Thoracic aorta (tissue), 2 donors: ENCODE data around the gene ASCC2. TPM values are rescaled to one million over a fixed set of nuclear protein-coding genes. Genes with fewer than 3 reads are reported as not detected.
"Not testable (repeated sequence)": the region's sequence is repeated elsewhere in the genome, so short reads cannot be mapped to it uniquely, and the experiment has no call there.

Source experiments
- ATAC-seq: fragments of 150-250 bp; one replicate; pipeline ENCODE4 v1.8.0; 2017; ENCODE audit warnings: low read depth; ENCODE audit not compliant: insufficient number of reproducible peaks, low FRiP score
- DNase-seq: peaks from one replicate; pipeline ENCODE4 v3.0.0-alpha.2; 2020; ENCODE audit warnings: low spot score
- H3K27ac ChIP-seq, 2 donors: fragments of 200-600 bp; sonication (generic); 1 replicate in 1 of 2; 2 replicates in 1 of 2; pipeline ENCODE4 v1.5.1; 2016; ENCODE audit warnings: mild to moderate bottlenecking in 2 of 2, moderate library complexity in 2 of 2
- H3K27me3 ChIP-seq: fragments of 200-600 bp; sonication (generic); replicated peaks from 2 replicates; pipeline ENCODE4 v1.6.0; 2016; ENCODE audit warnings: mild to moderate bottlenecking; ENCODE audit not compliant: insufficient read depth
- H3K36me3 ChIP-seq: fragments of 200-600 bp; sonication (generic); one replicate; pipeline ENCODE4 v1.5.1; 2016
- H3K4me1 ChIP-seq, 2 donors: fragments of 200-600 bp; sonication (generic); 1 replicate in 1 of 2; 2 replicates in 1 of 2; pipeline versions ENCODE4 v1.5.1 to v1.6.0; 2016; ENCODE audit warnings: low read depth in 2 of 2, mild to moderate bottlenecking in 1 of 2; ENCODE audit not compliant: control insufficient read depth in 1 of 2
- H3K4me3 ChIP-seq: fragments of 200-600 bp; sonication (generic); 2 replicates; pipeline ENCODE4 v1.5.1; 2016; ENCODE audit warnings: mild to moderate bottlenecking
- H3K9me3 ChIP-seq: fragments of 200-600 bp; sonication (generic); 2 replicates; pipeline ENCODE4 v1.5.1; 2016
- total RNA-seq, 2 donors: library from RNA; depleted of rRNA; stranded (reverse); fragments of >200 nt; gene quantifications; one replicate each; pipeline versions ENCODE4 v1.1.0 to v1.2.3, GENCODE V29; 2016
- TF ChIP-seq, protein P1 (sequence below): fragments of 200-600 bp; sonication (generic); IDR thresholded peaks from one replicate; pipeline ENCODE4 v1.5.1; 2019; ENCODE audit warnings: antibody characterized with exemption

The ASCC2 gene
- total RNA-seq, 2 donors from 2014 or later: 31.0 to 41.8 TPM

GRCh38 chr22:29842172-29842571 lies 4.1 kb upstream of the ASCC2 start:
- no peak overlapping the region for H3K27ac ChIP-seq

GRCh38 chr22:29840498-29840897 lies 2.4 kb upstream of the ASCC2 start:
- Histone ChIP-seq H3K27ac (no peak overlapping the region), H3K9me3 (no peaks in the 10 kb centered on the region), H3K4me3 (no peak overlapping the region), H3K27me3 (no peaks in the 10 kb centered on the region), H3K36me3 (no peaks in the 10 kb centered on the region), H3K4me1 (peaks cover 8 to 17% of the 10 kb centered on the region in 2 donors)
- TF ChIP-seq, protein P1, sequence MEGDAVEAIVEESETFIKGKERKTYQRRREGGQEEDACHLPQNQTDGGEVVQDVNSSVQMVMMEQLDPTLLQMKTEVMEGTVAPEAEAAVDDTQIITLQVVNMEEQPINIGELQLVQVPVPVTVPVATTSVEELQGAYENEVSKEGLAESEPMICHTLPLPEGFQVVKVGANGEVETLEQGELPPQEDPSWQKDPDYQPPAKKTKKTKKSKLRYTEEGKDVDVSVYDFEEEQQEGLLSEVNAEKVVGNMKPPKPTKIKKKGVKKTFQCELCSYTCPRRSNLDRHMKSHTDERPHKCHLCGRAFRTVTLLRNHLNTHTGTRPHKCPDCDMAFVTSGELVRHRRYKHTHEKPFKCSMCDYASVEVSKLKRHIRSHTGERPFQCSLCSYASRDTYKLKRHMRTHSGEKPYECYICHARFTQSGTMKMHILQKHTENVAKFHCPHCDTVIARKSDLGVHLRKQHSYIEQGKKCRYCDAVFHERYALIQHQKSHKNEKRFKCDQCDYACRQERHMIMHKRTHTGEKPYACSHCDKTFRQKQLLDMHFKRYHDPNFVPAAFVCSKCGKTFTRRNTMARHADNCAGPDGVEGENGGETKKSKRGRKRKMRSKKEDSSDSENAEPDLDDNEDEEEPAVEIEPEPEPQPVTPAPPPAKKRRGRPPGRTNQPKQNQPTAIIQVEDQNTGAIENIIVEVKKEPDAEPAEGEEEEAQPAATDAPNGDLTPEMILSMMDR: no peak
- no peak for ATAC-seq
- no peak for DNase-seq

More at GRCh38 chr22:29842172-29842571, 4.1 kb upstream of the ASCC2 start:
- TF ChIP-seq, protein P1: no peak
- Histone ChIP-seq H3K4me3 (no peak overlapping the region), H3K4me1 (peaks cover 4 to 10% of the 10 kb centered on the region in 2 donors), H3K27me3 (no peaks in the 10 kb centered on the region), H3K9me3 (peaks cover 5% of the 10 kb centered on the region), H3K36me3 (no peaks in the 10 kb centered on the region)
- ATAC-seq (no peak), DNase-seq (no peak)

DNA sequence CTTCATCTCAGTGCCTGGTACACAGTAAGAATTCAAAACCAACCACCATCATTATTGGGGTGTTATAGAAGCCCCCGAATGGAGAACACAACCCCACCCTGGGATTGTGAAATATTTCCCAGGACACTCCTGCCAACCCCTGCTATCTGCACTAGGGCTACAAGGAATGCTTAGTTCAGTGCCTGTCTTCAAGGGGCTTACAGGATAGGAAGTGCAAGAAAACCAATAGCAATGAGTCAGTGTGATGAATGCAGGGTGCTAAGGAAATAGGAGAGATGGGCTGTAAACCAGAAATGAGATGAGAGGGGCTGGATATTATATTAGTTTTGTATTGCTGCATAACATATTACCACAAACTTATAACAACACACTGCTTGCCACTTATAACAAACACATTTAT lies 965 bp upstream of the ASCC2 start:
- Histone ChIP-seq H3K27me3 (no peaks in the 10 kb centered on the region), H3K4me1 (peaks cover 8 to 17% of the 10 kb centered on the region in 2 donors), H3K36me3 (no peaks in the 10 kb centered on the region), H3K27ac (peak overlapping the region in 1 of 2 donors; percentile 64), H3K9me3 (no peaks in the 10 kb centered on the region), H3K4me3 (peak overlapping the region; percentile 87)
- TF ChIP-seq, protein P1: no peak
- DNase-seq (no peak), ATAC-seq (no peak)

DNA sequence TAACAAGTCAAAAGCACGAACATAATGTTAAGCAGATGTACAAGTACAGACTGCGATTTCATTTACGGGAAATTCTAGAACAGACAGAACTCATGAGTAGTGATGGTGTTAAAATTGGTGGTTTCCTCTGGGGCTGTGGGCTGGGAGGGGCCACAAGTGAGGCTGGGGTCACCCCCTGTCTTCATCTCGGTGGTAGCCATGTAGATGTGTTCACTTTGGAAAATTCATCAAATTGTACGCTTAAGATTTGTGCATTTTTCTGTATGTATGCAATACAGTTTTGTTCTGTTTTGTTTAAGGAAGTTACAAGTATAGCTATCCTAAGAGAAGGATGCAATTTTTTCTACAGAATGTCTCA lies 504 bp upstream of the ASCC2 start:
- H3K27me3 ChIP-seq: no peaks in the 10 kb centered on the region
- TF ChIP-seq, protein P1: no peak
- H3K27ac ChIP-seq: peak overlapping the region; percentile 54 to 64
- DNase-seq: no peak
- peak overlapping the region; percentile 87 for H3K4me3 ChIP-seq
- no peaks in the 10 kb centered on the region for H3K9me3 ChIP-seq
- no peak for ATAC-seq
- H3K36me3 ChIP-seq: no peaks in the 10 kb centered on the region
- H3K4me1 ChIP-seq: peaks cover 8 to 17% of the 10 kb centered on the region in 2 donors

DNA sequence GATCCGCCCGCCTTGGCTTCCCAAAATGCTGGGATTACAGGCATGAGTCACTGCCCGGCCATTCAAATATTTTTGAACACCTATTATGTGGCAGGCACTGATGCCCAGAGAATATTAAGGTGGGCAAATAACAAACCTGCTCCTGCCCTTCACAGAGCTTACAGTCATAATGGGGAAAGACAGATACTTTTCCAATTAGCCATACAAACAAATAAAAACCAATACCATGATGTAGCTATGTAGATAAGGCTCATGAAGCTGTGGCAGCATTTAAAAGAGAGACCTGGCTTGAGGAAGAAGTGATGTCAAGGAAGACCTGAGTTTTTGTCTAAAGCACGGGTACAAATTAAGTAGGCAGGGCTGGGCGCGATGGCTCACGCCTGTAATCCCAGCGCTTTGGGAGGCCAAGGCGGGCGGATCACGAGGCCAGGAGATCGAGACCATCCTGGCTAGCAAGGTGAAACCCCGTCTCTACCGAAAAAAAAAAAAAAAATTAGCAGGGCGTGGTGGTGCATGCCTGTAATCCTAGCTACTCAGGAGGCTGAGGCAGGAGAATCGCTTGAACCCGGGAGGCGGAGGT lies 1.2 kb downstream of the ASCC2 start:
- ATAC-seq, H3K27me3 ChIP-seq, H3K9me3 ChIP-seq, H3K36me3 ChIP-seq, H3K27ac ChIP-seq, DNase-seq: not testable (repeated sequence)
- H3K4me3 ChIP-seq: peak overlapping the region; percentile 87
- H3K4me1 ChIP-seq: peaks cover 8 to 17% of the 10 kb centered on the region in 2 donors

DNA sequence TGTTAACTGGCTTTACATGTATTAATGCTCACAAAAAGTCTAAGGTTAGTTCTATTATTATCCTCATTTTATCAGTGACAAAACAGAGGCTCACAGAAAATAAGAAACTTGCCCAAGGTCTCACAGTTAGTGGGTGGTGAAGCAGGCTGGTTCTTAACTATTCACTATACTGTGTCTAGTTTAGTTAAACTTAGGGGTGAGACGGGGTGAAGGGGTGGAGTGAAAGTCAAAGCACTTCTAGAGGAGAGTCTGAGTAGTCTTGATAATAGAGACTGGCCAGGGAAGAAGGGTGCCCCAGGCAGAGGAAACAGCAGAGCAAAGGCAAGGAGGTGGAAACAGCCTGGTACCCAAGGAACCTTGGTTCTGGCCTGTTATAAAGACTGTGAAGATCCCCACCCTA lies 4.0 kb downstream of the ASCC2 start:
- TF ChIP-seq, protein P1: no peak
- peaks cover 8 to 17% of the 10 kb centered on the region in 2 donors for H3K4me1 ChIP-seq
- no peaks in the 10 kb centered on the region for H3K27me3 ChIP-seq
- no peak overlapping the region for H3K4me3 ChIP-seq
- H3K36me3 ChIP-seq: peaks cover 17% of the 10 kb centered on the region
- H3K9me3 ChIP-seq: no peaks in the 10 kb centered on the region
- H3K27ac ChIP-seq: no peak overlapping the region
- no peak for DNase-seq
- no peak for ATAC-seq
